ENCODE data around the gene DCST2.

The DCST2 gene

DNA sequence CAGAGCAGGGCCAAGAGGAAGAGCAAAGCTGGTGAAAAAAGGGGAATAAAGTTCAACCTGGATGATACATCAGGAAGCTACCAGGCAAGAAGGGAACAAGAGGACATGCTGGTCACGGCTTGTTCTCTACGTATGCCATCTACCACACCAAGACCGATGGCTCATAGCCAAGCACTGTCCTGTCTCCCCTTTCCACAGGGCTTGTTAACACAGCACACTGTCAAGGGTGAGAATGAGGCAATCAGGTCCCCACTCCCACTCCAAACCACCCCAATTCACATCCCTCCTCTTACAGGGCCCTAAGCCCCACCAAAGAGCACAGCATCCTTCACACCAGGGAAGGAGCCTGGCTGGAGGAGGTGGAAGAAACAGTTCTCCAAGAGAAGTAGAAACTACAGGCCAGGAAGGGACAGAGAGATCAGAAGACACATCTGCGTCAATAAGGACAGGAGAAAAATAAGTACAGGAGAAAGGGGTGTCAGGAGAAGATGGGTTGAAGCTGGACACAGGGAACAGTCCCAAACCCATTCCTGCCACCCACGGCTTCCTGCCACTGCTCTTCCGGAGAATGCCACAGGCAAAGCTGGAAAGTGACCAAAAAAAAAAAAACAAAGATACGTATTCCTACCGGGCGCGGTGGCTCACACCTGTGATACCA, 62.1 kb downstream of the DCST2 start:
- peak overlapping the region; percentile 94 for H3K4me3 ChIP-seq (ENCODE audit: control insufficient read depth, low read depth, low read length)
- TF ChIP-seq, protein P1, sequence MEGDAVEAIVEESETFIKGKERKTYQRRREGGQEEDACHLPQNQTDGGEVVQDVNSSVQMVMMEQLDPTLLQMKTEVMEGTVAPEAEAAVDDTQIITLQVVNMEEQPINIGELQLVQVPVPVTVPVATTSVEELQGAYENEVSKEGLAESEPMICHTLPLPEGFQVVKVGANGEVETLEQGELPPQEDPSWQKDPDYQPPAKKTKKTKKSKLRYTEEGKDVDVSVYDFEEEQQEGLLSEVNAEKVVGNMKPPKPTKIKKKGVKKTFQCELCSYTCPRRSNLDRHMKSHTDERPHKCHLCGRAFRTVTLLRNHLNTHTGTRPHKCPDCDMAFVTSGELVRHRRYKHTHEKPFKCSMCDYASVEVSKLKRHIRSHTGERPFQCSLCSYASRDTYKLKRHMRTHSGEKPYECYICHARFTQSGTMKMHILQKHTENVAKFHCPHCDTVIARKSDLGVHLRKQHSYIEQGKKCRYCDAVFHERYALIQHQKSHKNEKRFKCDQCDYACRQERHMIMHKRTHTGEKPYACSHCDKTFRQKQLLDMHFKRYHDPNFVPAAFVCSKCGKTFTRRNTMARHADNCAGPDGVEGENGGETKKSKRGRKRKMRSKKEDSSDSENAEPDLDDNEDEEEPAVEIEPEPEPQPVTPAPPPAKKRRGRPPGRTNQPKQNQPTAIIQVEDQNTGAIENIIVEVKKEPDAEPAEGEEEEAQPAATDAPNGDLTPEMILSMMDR (IDR thresholded peaks at IDR 0.05; ENCODE audit: control insufficient read depth, insufficient read depth, low read depth, low read length, missing control alignments) = no peak
- no peak for DNase-seq (ENCODE audit: low read depth)

DNA sequence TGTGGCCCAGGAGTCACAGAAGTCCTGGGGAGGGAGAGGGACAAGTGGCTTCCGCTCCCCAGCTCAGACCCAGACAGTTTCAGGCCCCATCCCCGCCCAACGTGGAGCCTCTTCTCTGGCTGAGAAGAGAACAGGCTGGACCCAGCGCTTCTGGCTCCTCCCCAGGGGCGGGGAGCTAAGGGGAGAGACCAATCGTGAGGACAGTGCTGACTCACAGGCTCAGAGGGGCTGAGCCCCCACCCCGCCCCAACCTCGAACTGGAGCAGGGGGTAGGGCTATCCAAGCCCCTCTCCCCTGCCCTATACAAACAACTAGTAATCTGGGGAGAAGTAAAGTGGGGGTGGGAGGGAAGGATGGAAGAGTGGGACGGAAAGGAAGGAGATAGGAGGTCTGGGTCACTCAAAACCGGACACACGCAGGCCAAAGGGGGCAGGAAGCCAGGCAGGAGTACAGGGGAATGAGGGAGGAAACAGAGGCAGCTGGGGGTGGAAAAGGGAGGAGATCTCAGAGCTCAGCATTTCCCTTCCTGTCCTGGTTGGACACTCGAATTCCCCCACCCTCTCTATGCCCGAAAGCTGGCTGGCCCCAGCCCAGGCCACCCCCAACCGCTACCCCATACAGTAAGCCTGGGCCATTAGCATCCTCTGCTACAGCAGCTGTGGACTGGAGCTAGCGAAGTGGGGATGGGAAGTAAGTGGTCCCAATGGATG, 62.8 kb downstream of the DCST2 start, which contains the start of gene SHC1:
Gene SHC1 (minus strand): TSS at position 117 of the 710 bp plus-strand sequence. CDS start 221 bp downstream, outside the sequence.
- TF ChIP-seq, protein P1 (IDR thresholded peaks at IDR 0.05; ENCODE audit: control insufficient read depth, insufficient read depth, low read depth, low read length, missing control alignments) = no peak
- DNase-seq (ENCODE audit: low read depth) = peak; percentile 63
- H3K4me3 ChIP-seq (ENCODE audit: control insufficient read depth, low read depth, low read length) = peak within 1 kb of the TSS; percentile 94

DNA sequence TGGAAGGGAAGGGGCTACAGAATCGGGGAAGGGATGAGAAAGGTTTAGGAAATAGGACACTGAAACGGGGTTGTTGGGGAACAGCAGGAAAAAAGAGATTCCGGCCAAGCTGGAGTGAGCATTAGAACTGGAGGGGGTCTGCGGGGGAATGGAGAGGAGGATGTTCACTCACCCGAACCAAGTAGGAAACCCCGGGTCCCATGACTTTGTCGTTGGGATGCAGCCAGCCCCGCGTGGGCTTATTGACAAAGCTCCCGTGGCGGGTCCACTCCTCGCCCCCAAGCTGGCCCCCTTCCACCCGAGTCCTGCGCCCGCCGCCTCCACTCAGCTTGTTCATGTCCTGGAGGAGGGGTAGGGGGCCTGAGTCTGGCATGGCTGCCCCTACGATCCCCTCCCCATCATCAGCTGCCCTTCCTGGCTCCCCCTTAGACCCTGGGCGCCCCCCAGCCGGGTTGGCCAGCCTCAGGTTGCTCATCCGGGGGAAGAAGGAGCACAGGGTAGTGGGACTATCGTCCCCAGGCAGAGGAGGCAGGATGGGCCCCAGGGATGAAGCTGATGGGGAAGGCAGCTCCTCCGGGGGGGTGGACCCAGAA, 63.6 kb downstream of the DCST2 start:
- H3K4me3 ChIP-seq (ENCODE audit: control insufficient read depth, low read depth, low read length) = peak overlapping the region; percentile 94
- no peak for DNase-seq (ENCODE audit: low read depth)
- TF ChIP-seq, protein P1 (IDR thresholded peaks at IDR 0.05; ENCODE audit: control insufficient read depth, insufficient read depth, low read depth, low read length, missing control alignments) = no peak

DNA sequence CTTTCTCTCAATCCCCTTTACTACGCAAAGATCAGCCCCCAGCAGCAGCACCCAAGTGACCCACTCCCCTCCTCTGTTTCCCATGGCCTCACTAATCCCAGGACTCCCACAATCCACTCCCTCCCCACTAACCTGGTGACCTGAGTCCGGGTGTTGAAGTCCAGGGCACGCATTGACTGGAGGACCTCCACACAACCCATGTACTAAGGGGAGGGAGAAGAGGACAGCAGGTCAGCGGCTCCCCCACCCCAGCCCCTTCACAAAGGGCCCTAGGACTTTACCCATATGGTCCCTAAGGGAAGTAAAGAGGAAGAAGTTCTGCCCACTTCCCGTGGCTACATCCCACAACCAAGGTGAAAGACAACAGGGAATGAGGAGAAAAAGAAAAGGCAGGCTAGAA, 64.3 kb downstream of the DCST2 start:
- no peak for DNase-seq (ENCODE audit: low read depth)
- peak overlapping the region; percentile 94 for H3K4me3 ChIP-seq (ENCODE audit: control insufficient read depth, low read depth, low read length)
- TF ChIP-seq, protein P1 (IDR thresholded peaks at IDR 0.05; ENCODE audit: control insufficient read depth, insufficient read depth, low read depth, low read length, missing control alignments) = no peak

DNA sequence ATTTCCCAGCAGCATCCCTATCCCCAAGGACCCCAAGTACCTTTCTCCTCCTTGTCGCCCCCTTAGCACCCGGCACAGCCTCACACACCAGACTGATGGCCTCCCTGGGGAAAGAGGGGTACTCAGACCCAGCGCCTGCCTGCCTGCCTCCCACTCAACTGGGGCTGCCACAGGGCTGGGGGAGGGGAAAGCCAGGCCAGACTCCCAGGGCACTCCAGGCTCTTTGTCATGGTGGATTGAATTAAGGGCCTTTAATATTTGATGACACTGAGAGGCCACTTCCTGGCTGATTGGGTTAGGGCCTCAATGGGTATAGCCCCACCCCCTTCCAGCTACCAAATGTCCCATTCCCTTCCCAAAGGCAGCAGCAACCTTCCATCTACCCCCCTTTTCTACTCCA, 64.8 kb downstream of the DCST2 start:
- DNase-seq (ENCODE audit: low read depth) = no peak
- peak overlapping the region; percentile 94 for H3K4me3 ChIP-seq (ENCODE audit: control insufficient read depth, low read depth, low read length)
- TF ChIP-seq, protein P1 (IDR thresholded peaks at IDR 0.05; ENCODE audit: control insufficient read depth, insufficient read depth, low read depth, low read length, missing control alignments) = no peak
